ENCODE measurements around the gene DLG2. TPM values are rescaled to one million over a fixed set of nuclear protein-coding genes. Genes with fewer than 3 reads are reported as not detected.

DLG2 gene
- total and polyA plus RNA-seq, 4 donors: 0.30 to 5.5 (median 0.68) TPM

GRCh38 chr11:83784419-83784818 lies 1842.7 kb downstream of the DLG2 start:
- WGBS: 94% methylated on average over 1 of the region's 1 CpG
- no peak for DNase-seq (ENCODE audit: low spot score)
- no peaks in the 10 kb centered on the region for H3K9me3 ChIP-seq (ENCODE audit: control insufficient read depth in 4 of 4, low read length in 3 of 4)
- H3K27me3 ChIP-seq (ENCODE audit: control insufficient read depth in 4 of 4, insufficient read depth in 4 of 4, low read length in 3 of 4): no peaks in the 10 kb centered on the region
- H3K4me3 ChIP-seq (ENCODE audit: low read depth in 1 of 3, low read length in 3 of 3): no peak overlapping the region
- H3K4me1 ChIP-seq (ENCODE audit: control insufficient read depth in 4 of 4, insufficient read depth in 4 of 4, low read length in 3 of 4): no peaks in the 10 kb centered on the region
- H3K27ac ChIP-seq (ENCODE audit: low read depth in 1 of 2, low read length in 2 of 2): no peak overlapping the region
- peaks cover 0 to 2% (median 0%) of the 10 kb centered on the region in 4 donors for H3K36me3 ChIP-seq (ENCODE audit: control insufficient read depth in 4 of 4, insufficient read depth in 3 of 4, low read depth in 1 of 4, low read length in 3 of 4)
- TF ChIP-seq EGR1 (IDR thresholded peaks at IDR 0.05; ENCODE audit: low read depth in 2 of 2): no peak
- no peak for TF ChIP-seq CTCF (IDR thresholded peaks at IDR 0.05; ENCODE audit: low read depth, low read length, missing input control)
- TF ChIP-seq REST (IDR thresholded peaks at IDR 0.05): no peak
- no peak for TF ChIP-seq RXRA (IDR thresholded peaks at IDR 0.05)
- TF ChIP-seq FOXA1 (IDR thresholded peaks at IDR 0.05): no peak
- no peak for TF ChIP-seq JUND (IDR thresholded peaks at IDR 0.05)
- TF ChIP-seq, protein P1, sequence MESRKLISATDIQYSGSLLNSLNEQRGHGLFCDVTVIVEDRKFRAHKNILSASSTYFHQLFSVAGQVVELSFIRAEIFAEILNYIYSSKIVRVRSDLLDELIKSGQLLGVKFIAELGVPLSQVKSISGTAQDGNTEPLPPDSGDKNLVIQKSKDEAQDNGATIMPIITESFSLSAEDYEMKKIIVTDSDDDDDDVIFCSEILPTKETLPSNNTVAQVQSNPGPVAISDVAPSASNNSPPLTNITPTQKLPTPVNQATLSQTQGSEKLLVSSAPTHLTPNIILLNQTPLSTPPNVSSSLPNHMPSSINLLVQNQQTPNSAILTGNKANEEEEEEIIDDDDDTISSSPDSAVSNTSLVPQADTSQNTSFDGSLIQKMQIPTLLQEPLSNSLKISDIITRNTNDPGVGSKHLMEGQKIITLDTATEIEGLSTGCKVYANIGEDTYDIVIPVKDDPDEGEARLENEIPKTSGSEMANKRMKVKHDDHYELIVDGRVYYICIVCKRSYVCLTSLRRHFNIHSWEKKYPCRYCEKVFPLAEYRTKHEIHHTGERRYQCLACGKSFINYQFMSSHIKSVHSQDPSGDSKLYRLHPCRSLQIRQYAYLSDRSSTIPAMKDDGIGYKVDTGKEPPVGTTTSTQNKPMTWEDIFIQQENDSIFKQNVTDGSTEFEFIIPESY (IDR thresholded peaks at IDR 0.05): no peak
- TF ChIP-seq MAX (IDR thresholded peaks at IDR 0.05): no peak
- TF ChIP-seq YY1 (IDR thresholded peaks at IDR 0.05): no peak
- no peak for TF ChIP-seq HNF4A (conservative IDR thresholded peaks at IDR 0.05)
- TF ChIP-seq GABPA (IDR thresholded peaks at IDR 0.05 in 1 of 2, conservative IDR thresholded peaks at IDR 0.05 in 1 of 2): no peak
- no peak for TF ChIP-seq RAD21 (IDR thresholded peaks at IDR 0.05)
- no peak for TF ChIP-seq HNF4G (IDR thresholded peaks at IDR 0.05)
- no peak for TF ChIP-seq NR2F2 (IDR thresholded peaks at IDR 0.05)
- TF ChIP-seq ATF3 (IDR thresholded peaks at IDR 0.05): no peak
- TF ChIP-seq SP1 (IDR thresholded peaks at IDR 0.05): no peak
- no peak overlapping the region for H3K9ac ChIP-seq (ENCODE audit: low read depth in 1 of 2, low read length in 2 of 2)

- WGBS: 59% methylated on average over 1 of the region's 1 CpG
Measured at GRCh38 chr11:83782329-83782728, 1844.8 kb downstream of the DLG2 start.

More at GRCh38 chr11:83782329-83782728, 1844.8 kb downstream of the DLG2 start:
- no peak overlapping the region for H3K9ac ChIP-seq (ENCODE audit: low read depth in 1 of 2, low read length in 2 of 2)
- TF ChIP-seq, protein P1 (IDR thresholded peaks at IDR 0.05): no peak
- TF ChIP-seq SP1 (IDR thresholded peaks at IDR 0.05): no peak
- TF ChIP-seq YY1 (IDR thresholded peaks at IDR 0.05): no peak
- TF ChIP-seq EGR1 (IDR thresholded peaks at IDR 0.05; ENCODE audit: low read depth in 2 of 2): no peak
- peaks cover 0 to 2% (median 0%) of the 10 kb centered on the region in 4 donors for H3K36me3 ChIP-seq (ENCODE audit: control insufficient read depth in 4 of 4, insufficient read depth in 3 of 4, low read depth in 1 of 4, low read length in 3 of 4)
- no peak overlapping the region for H3K27ac ChIP-seq (ENCODE audit: low read depth in 1 of 2, low read length in 2 of 2)
- no peaks in the 10 kb centered on the region for H3K4me1 ChIP-seq (ENCODE audit: control insufficient read depth in 4 of 4, insufficient read depth in 4 of 4, low read length in 3 of 4)
- no peaks in the 10 kb centered on the region for H3K27me3 ChIP-seq (ENCODE audit: control insufficient read depth in 4 of 4, insufficient read depth in 4 of 4, low read length in 3 of 4)
- H3K9me3 ChIP-seq (ENCODE audit: control insufficient read depth in 4 of 4, low read length in 3 of 4): no peaks in the 10 kb centered on the region
- H3K4me3 ChIP-seq (ENCODE audit: low read depth in 1 of 3, low read length in 3 of 3): no peak overlapping the region
- DNase-seq (ENCODE audit: low spot score): no peak
